GM12891 (cell line): ENCODE data around the gene DNM2.

Experiments used
- DNase-seq: peaks from one replicate; pipeline ENCODE4 v3.0.0; 2011; ENCODE audit warnings: low spot score; ENCODE audit not compliant: insufficient read length
- FAIRE-seq: peaks from 2 replicates; lab custom pipeline; 2011; peaks lifted over from hg19 to GRCh38; lab: Jason Lieb, UNC
- PAX5 ChIP-seq: IDR thresholded peaks from 2 replicates; pipeline ENCODE4 v1.6.1; 2011; ENCODE audit warnings: low read length, moderate library complexity, mild to moderate bottlenecking; ENCODE audit not compliant: insufficient read depth, severe bottlenecking
- POLR2A ChIP-seq: IDR thresholded peaks from 2 replicates; pipeline ENCODE4 v1.6.1; 2011; ENCODE audit warnings: low read depth, low read length, control low read depth
- POLR2AphosphoS5 ChIP-seq: IDR thresholded peaks from 2 replicates; pipeline ENCODE4 v1.6.1; 2011; ENCODE audit warnings: low read depth, low read length, control low read depth
- POU2F2 ChIP-seq: IDR thresholded peaks from 2 replicates; pipeline ENCODE4 v1.6.1; 2011; ENCODE audit warnings: low read depth, mild to moderate bottlenecking, control low read depth, low read length, moderate library complexity
- SPI1 ChIP-seq: IDR thresholded peaks from 2 replicates; pipeline ENCODE4 v1.6.1; 2011; ENCODE audit warnings: low read depth, low read length, control low read depth
- TAF1 ChIP-seq: IDR thresholded peaks from 2 replicates; pipeline ENCODE4 v1.6.1; 2011; ENCODE audit warnings: low read depth, low read length, control low read depth

Gene DNM2

GRCh38 chr19:10800488-10800887 is 82.6 kb downstream of the DNM2 start:
- FAIRE-seq, result no peak
- TF ChIP-seq POLR2A (no peak), POU2F2 (no peak), TAF1 (no peak), SPI1 (no peak), POLR2AphosphoS5 (no peak), PAX5 (no peak)
- DNase-seq, result no peak

GRCh38 chr19:10802479-10802878 is 84.6 kb downstream of the DNM2 start:
- FAIRE-seq (no peak), DNase-seq (no peak)
- TF ChIP-seq POU2F2 (no peak), TAF1 (no peak), POLR2AphosphoS5 (no peak), SPI1 (no peak), POLR2A (no peak), PAX5 (no peak)

GRCh38 chr19:10803252-10803651 is 85.4 kb downstream of the DNM2 start:
- no peak for DNase-seq
- TF ChIP-seq SPI1 (no peak), PAX5 (no peak), POU2F2 (no peak), POLR2A (no peak)
- FAIRE-seq, result no peak

- TF ChIP-seq TAF1, result no peak
- TF ChIP-seq PAX5, result no peak
- no peak for TF ChIP-seq SPI1
- no peak for TF ChIP-seq POLR2A
- TF ChIP-seq POLR2AphosphoS5, result no peak
- TF ChIP-seq POU2F2, result no peak
- no peak for DNase-seq
- FAIRE-seq, result no peak
These were observed 87.3 kb downstream of the DNM2 start for GRCh38 chr19:10805065-10805757.

- DNase-seq (no peak), FAIRE-seq (no peak)
- TF ChIP-seq SPI1 (no peak), PAX5 (no peak), POU2F2 (no peak), TAF1 (no peak), POLR2A (no peak), POLR2AphosphoS5 (no peak)
These were observed 87.9 kb downstream of the DNM2 start for GRCh38 chr19:10805758-10806247.

GRCh38 chr19:10808937-10809649 is 91.2 kb downstream of the DNM2 start:
- DNase-seq, result no peak
- no peak for FAIRE-seq
- TF ChIP-seq POU2F2 (no peak), POLR2AphosphoS5 (no peak), SPI1 (no peak), TAF1 (no peak), PAX5 (no peak), POLR2A (no peak)

GRCh38 chr19:10809651-10810285 is 91.9 kb downstream of the DNM2 start:
- TF ChIP-seq PAX5 (no peak), POLR2AphosphoS5 (no peak), POU2F2 (no peak), SPI1 (no peak), TAF1 (no peak), POLR2A (no peak)
- no peak for DNase-seq
- FAIRE-seq, result no peak

- DNase-seq, result no peak
- no peak for FAIRE-seq
- TF ChIP-seq POU2F2 (no peak), TAF1 (no peak), PAX5 (no peak), SPI1 (no peak), POLR2AphosphoS5 (no peak), POLR2A (no peak)
These were observed 93.7 kb downstream of the DNM2 start for GRCh38 chr19:10811391-10812111.

- TF ChIP-seq SPI1, result no peak
- TF ChIP-seq TAF1, result no peak
- TF ChIP-seq POU2F2, result no peak
- no peak for TF ChIP-seq PAX5
- no peak for TF ChIP-seq POLR2A
- no peak for TF ChIP-seq POLR2AphosphoS5
- FAIRE-seq (no peak), DNase-seq (no peak)
These were observed 94.3 kb downstream of the DNM2 start for GRCh38 chr19:10812196-10812595.
